Ramos (cell line): ENCODE measurements around the gene HOXB3.

Experiments
- in situ Hi-C: fragments of 300-500 bp; cut with MboI; formaldehyde crosslinking; loops from one replicate; pipeline ENCODE4 v1.14.3; 2022; ENCODE audit warnings: low sequenced_read_pairs; ENCODE audit not compliant: unreplicated experiment

Gene HOXB3

DNA sequence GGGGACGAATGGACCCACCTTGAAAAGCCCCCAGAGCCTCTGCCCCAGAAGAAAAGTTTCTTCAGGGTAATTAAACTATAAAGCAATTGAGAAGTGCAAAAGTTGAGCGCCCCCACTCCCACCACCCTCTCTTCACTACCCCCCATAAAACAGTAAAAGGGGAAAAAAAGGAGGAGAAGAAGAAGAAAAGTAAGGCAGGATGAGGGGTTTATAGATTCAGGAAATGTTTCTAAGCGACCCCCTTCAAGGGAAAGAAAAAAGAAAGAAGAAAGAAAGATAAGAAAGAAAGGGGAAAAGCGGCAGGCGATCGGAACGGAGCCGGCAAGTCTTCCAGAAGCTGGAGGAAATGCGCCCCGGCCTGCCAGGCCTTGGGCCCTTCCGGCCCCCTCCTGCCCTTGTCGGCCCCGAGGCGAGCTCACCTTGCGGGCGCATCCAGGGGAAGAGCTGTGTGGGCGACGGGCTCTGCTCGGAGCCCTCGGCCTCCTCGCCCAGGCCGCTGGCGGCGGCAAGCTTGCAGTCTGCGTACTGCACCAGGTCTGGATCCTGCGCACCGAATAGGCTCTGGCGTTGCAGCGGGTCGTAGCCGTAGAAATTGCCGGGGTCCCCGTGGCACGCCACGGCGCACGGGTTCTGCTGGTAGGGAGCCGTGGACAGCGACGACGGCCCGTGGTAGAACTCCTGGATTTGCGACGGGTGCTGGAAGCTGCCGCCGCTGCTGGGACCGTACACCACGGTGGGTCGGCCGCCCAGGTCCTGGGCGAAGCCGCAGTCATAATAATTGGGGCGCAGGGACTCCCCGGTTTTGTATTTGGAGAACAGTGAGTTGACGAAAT lies 24.0 kb upstream of the HOXB3 start:
- in situ Hi-C loops = no loop called here

DNA sequence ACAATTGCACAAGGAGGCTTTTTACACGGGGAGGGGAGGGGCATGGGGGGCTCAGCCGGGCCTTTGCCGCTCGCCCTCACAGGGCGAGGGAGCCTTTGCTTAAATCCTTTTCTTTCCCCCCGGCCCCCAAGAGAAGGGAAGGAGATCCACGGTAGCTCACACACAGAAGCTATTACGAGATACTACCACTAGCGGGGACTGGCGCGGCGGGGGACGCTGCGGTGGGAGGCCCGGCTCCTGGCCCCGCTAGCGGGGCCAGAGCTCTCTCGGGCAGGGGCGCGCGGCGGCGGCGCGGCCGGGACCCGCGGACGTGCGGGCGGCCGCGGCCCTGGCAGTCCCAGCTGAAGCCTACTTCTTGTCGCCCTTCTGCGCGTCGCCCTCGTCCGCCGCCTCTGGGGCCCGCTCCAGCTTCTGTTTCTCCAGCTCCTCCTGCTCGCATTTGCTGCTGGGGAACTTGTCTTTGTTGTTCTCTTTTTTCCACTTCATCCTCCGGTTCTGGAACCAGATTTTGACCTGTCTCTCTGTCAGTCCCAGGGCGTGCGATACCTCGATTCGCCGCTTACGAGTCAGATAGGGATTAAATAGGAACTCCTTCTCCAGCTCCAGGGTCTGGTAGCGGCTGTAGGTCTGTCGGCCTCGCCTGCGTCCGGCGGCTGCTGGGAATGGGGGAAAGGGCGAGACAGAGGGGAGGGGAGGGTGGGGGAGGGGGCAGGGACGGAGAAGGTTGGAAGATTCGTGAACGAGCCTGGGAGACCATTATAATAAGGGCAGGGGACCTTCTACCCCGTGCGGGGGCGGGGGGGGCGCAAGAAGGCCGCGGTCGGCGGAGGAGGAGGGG lies 23.0 kb upstream of the HOXB3 start:
- in situ Hi-C loops = no loop called here

DNA sequence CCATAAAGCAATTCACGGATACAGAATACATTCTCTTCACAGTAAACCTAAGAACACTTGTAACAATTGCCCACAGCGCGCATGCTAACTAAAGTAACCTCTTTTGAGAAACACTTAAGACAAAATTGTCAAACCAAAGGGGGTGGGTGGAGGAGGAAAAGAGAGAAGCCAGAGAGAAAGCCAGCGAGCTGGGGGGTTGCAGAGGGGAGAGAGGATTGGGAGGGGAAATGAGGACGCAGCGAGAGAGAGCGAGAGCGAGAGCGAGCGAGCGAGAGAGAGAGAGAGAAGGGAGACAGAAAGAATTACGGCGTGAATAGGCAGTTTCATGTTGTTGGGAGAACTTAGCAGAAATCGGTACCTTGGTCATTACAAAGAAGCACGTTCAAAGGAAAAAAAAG lies 22.4 kb upstream of the HOXB3 start:
- in situ Hi-C loops = no loop called here

DNA sequence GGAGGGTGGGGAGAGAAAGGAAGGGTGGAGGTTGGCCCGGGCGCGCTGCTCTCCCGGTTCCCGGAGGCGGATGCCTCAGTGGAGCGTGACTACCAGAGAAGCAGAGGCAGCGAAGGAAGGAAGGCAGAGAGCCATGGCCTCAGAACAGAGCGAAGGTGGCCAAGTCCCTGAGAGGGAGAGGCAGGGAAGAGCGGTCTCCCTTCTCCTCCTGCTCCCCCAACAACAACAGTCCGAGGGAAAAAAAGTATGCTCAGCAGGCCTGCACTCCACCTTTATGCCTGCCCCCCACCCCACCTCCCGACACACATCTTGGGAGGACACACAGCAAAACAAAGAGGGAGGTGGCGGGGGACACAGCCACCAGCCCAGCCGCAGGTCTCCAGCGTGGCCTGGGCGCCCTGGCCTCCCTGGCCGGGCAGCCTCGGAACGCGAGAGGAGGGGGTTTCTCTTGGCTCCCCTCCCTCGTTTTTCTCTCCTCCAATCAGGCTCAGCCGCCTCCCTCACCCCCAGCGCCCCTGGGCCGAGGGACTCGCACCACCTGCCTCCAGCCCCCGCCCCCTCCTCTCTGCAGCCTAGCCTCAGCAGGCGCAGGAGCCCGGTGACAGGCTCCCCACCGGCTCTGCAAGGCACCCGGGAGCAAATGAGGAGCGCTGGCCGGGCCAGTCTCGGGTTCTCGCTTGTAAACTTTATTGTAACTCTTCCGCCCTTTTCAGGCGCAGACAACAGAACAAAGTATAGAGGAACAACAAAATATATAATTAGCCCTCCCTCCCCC lies 21.8 kb upstream of the HOXB3 start:
- in situ Hi-C loops = no loop called here

DNA sequence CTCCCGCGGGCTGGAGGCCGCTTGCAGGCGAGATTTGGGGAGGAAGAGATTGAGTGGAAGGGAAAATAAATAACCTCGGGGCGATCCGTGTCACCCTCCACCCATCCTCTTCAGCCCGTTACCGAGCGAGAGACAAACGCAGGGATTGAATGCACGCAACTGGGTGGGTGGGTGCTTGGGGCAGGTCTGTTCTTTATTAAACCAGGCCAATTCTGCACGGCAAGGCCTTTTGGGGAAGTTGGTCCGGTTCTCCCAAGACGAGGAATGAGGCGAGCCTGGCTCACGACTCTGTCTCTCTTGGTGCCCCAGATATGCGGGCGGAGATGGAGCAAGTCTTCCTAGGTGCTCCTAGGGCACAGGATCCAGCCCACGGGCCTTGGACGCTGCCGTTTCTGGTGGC lies 21.2 kb upstream of the HOXB3 start:
- in situ Hi-C loops = no loop called here

DNA sequence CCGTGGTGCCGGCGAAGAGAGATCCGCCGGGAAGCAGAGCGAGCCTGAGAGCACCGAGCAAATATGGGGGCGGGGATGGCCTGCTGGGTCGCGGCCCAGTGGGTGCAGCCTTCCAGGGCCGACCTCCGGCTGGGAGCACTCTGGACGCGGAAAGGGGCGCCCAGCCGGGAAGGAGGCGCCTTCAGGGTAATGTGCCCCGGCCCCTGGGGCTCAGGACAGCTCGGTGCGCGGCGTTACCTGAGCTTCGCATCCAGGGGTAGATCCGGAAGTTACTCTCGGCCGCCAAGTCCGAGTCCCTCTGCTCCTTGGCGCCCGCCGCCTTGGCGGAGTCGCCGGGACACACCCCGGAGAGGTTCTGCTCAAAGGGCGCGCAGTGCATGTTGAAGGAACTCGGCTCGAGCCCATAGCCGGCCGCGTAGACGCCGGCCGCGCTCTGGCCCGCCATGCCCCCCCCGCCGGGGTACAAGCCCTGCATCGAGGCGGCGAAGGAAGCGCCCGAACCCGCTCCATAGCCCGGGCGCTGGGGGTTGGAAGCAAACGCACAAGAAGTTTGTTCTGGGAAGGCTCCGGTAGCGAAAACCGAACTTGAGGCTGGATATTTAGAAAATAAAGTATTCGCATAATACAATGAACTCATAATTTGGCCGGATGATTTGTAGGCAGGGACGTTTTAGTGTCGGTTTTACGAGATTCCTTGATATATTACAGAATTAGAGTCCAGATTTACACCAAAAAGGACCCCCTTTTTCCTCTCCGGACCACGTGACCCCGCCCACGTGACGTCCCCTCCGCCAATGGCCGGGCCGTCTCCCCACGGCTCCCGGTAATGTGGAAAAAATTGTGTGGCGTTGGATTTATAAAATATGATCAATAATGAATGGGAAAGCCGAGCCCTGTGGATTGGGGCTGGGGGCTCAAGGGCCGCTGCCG lies 20.5 kb upstream of the HOXB3 start, which contains the start of gene HOXB7:
Gene HOXB7, minus strand, starts transcription at position 736 of the 930 bp plus-strand sequence. Its CDS starts 99 bp downstream, at position 637.
- in situ Hi-C loops = no loop called here

DNA sequence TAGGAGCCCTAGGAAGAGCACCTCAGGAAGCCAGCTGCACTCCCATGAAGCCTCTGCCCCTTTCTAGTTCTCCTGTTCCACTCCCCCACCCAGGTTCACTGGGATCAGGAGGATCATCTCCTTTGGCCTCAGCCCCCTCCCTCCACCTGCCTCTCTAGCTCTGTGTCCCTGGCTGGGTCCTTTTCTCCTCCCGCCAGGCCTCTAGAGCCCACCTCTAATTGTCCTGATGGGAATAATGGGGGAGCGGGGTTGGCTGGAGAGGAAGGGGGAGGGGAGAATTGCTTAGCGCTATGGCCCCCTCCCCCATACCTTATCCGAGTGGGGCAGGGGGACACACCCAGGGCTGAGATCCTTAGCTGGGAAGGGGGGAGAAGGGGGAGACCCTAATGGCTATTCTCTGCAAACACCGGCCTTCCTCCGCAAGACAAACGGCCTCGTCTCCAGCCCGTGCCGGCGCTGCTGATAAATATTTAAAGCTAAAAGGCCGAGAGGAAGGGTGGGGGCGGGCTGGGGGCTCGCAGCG lies 19.8 kb upstream of the HOXB3 start:
- in situ Hi-C loops = no loop called here

DNA sequence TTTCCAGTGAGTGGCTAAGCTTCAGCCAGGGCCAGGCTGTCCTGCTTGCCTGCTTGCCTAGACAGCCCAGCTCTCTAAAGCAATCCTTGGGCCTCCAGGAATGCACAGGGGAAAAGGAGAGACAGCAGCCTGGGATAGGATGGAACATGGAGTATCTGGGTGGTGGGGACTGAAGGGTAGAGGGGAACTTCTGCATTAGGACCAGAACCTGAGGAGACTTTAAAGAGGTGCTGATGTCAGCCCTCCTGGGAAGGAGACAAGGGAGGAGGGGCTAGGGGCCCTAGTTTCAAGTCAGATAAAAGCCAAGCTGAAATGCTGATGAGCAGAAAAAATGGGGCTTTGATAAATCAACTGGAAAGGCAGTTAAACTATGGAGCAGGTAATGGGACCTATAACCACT lies 19.0 kb upstream of the HOXB3 start:
- in situ Hi-C loops = no loop called here

DNA sequence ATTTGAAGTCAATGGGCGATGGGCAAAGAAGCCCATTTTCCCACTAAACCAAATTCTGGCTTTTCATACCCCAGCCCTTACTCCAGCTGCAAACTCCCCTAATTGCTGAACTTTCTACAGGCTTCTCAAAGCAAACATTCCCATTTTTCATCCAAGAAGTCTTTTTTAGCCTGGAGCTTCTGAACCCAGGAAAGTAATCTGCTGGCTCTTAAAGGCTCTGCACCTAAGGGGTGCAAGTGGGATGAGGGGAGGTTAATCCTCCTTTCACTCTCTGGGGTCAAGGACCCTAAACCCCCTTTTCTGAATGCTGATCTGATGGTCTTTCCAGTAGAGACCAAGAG lies 18.4 kb upstream of the HOXB3 start:
- in situ Hi-C loops = no loop called here

DNA sequence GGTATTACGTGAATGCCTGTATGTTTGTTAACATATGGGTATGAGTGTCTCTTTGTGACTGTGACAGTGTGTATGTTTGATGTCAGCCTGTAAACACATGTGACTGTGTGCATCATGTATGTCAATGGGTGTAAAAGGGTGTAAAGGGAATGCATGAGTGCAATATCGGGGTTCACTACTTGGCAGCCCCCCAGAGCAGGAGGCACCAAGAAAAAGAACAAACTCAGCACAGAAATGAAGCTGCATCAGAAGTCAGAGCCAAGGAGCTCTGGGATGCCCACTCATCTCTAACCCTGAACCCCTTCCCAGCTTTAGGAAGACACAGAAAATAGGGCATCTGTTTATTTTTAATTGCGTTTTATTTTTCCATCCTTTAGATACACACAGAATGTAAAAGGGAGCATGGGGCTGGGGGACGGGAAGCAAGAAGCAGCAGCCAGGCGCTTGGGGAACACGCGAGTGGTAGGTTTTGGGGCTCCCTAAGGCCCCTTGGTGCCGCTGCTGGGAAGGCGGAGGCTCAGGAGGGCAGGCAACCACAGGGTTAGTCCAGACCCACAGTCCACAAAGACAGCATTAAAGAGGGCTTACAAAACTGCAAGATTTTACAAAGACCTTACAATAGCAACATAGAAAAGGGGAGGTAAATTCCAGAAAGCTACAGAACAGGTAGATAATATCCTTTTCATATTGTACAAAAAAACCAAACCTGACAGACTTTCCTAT lies 17.0 kb upstream of the HOXB3 start:
- in situ Hi-C loops = no loop called here

DNA sequence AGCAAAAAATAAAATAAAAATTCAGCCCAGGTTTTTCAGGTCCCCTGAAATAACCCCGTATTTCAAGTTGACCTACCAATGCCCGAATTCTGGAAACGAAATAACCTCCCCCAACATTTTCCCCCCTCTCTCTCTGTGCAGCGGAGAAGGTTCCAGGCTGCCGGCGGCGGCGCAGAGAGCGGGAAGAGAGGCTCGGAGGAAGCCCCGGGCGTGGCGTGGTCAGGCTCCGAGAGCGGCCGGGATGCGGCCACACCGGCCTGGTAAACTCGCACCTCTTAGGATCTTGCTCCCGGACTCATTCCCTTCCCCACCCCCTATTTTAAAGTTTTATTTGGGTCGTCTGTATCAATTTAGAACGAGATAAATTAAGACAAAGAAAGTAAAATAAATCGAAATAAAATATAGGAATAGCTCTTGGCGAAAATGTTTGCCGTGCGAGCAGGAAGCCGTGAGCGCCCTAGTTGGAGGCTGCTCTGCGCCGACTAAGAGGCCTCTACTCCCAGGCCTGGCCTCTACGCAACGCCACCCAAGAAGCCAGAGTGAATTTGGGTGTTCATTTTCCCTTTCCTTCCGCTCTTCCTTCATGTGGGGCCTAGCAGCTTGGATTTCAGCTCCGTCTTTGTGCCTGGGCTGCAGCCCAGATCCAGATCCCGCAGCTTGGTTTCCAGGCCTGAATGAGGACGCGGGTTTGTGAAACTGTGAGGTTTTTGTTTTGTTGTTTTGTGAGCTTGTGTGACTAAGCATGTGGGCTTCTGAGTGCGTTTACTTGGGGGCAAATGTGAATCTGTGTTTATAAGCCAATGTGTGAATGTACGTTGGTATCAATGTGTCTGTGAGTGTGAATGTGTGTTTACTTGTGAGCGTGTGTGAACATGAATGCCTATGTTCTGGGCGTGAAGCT lies 16.2 kb upstream of the HOXB3 start:
- in situ Hi-C loops = no loop called here

DNA sequence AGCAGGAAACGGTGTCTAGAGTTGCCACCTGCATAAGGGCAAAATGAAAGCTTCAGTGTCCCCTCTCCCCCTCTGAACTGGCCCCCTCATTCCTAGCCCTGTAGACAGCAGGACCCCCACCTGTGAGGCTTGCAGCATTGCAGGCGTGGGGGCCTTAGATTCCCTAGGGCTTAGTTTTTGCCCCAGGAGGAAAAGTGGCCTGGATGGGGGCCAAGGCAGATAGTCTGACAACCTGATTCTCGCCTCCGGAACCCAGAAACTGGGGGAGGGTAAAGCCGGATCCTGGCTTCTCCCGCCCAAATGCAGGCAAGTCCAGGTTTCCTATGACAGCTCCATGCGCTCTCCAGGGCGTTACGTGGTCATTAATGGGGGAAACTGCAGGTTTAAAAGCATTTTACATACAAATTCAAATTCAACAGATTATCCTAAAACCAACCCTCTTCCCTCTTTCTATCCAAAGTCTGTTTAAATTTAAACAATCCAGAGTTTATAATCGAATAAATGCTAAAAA lies 15.4 kb upstream of the HOXB3 start:
- in situ Hi-C loops = no loop called here

DNA sequence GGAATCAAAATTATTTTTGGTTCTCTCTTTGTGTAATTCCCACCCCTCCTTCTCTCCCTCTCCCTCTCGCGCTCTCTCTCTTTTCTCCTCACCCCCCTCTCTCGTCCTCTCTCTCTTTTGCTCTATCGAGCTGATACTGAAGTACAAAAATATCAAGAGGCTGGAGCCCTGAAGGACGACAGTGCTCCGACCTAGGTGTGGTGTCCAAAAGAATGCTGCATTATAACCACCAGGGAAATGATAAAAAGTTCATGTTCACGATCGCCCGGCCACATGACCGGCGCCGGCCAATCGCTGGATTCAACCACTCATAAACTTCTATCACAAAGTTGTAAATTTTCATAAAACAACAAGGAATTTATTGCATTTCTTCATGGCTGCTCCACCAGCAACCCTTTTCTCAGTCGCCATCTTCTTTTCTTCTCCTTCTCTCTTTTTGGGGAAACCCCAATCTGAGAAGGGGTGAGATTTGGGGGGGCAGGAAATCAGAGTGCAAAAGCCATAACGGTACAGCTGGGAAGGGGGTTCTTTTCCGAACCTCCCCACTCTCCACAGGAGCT lies 14.8 kb upstream of the HOXB3 start, which contains the start of gene HOXB6:
Gene HOXB6, minus strand, starts transcription at position 217 of the 560 bp plus-strand sequence. CDS start 6,836 bp downstream, outside the sequence.
- in situ Hi-C loops = no loop called here

DNA sequence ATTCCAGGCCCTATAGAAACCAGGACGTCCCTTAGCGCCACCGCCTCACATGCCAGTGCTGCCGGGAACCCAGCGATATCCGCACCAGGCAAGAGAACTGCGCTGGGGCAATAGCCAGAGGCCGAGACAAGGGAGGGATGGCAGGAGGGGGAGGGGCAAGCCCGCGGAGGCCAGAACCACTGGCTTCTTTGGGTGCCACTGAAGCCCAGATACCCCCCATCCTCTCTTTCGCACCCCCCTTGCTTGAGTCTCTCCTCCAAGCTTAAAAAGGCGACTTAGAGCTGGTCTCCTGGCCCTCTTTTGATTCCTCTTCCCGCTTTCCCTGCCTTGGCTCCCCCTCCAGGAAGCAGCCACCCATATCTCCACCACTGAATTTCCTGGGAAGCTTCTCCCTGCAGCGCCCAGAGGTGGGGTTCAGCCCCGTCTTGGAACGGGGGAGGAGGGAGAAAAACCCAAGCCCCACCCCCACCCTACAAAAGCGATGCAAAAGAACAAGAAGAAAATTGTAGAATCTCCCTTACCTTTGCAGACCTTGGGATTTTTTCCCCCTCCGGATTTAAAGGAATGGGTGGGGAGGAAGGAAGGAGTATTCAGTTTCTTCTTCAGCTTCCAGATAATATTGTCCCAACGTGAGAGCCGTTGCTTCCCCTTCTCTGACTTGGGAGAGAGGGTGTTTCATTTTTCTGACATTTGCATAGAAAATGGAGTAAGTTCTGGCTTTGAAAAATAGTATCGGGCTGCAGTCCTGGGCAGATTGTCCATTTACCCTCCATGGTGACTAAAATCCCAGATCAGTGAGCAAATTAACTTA lies 14.1 kb upstream of the HOXB3 start:
- in situ Hi-C loops = no loop called here

DNA sequence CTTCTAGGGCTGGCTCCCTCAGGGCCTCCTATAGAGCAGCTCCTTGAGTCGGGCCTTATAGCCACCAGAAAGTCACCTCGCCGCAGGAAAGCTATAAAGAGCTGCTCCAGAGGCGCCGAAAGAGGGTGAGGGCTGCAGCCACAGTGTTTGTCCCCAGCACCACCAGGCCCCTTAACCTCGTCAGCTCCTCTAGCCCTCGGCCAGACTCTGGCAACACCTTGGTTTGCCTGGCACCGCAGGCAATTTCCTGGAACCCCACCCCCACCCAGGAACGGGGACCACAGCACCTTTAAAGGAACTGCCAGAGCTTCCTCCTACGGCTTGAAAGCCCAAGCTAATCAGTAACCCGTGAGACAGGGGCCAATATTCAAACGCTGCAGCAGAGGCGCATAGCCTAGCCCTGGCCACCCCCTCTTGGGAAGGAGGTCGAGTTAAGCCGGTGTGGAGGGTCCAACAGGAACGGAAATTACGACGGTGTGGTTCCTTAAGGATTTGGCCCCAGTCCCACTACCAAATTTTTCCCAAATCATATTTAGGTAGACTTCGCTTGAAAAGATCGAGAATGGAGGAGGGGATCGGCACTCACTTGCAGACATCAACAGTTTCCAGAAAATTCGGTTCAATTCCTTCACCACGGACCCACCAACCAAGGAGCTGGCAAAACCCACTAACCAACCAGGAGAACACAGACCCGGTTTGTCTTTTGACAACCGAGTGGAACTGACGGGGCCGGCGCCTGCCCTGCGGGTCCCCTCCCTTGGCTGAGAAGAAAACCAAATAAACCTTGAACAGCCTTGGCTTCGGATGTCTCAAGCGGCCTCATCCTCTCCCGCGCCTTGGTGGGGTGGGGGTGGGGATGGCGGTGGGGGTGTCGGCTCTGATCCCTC lies 11.7 kb upstream of the HOXB3 start:
- in situ Hi-C loops = no loop called here

DNA sequence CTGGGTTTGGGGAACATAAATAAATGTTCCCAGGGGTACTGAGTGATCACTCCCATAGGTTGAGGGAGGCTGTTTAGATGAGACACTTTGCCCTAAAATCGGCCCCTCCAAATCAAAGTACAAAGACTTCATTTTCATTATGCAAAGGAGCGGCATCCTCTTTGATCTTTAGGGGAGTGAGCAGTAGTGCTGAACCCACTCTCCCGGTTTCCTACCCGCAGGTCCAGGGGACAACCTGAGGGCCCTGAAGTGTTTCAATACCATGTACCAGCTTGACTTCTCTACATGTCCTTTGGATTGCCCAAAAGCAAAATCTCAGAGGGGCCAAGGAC lies 11.1 kb upstream of the HOXB3 start:
- in situ Hi-C loops = no loop called here
